NCI-H2171 (cell line): ENCODE results near the gene YBX2.

Experiments used
- DNase-seq: peaks from one replicate; lab custom pipeline; 2025; lab: John Stamatoyannopoulos, UW

YBX2 gene

GRCh38 chr17:7296189-7296861 is 1.9 kb upstream of the YBX2 start:
- DNase-seq, result peak; percentile 64

GRCh38 chr17:7295230-7296180 is 1.1 kb upstream of the YBX2 start:
- no peak for DNase-seq

- DNase-seq, result no peak
Measured at GRCh38 chr17:7293816-7294613, 424 bp downstream of the YBX2 start.

- DNase-seq, result no peak
Measured at GRCh38 chr17:7293159-7293558, 1.3 kb downstream of the YBX2 start.

- DNase-seq, result no peak
Measured at GRCh38 chr17:7292729-7293128, 1.7 kb downstream of the YBX2 start.

- no peak for DNase-seq
Measured at GRCh38 chr17:7292194-7292593, 2.2 kb downstream of the YBX2 start.

GRCh38 chr17:7290685-7291084 is 3.8 kb downstream of the YBX2 start:
- no peak for DNase-seq

GRCh38 chr17:7290166-7290565 is 4.3 kb downstream of the YBX2 start:
- no peak for DNase-seq

GRCh38 chr17:7289256-7290032 is 5.0 kb downstream of the YBX2 start:
- no peak for DNase-seq

- DNase-seq, result no peak
Measured at GRCh38 chr17:7285679-7286078, 8.8 kb downstream of the YBX2 start.

- no peak for DNase-seq
Measured at GRCh38 chr17:7284911-7285310, 9.5 kb downstream of the YBX2 start.

- DNase-seq, result no peak
Measured at GRCh38 chr17:7283471-7284216, 10.8 kb downstream of the YBX2 start.

- no peak for DNase-seq
Measured at GRCh38 chr17:7282752-7283321, 11.6 kb downstream of the YBX2 start.

GRCh38 chr17:7281953-7282751 is 12.3 kb downstream of the YBX2 start:
- no peak for DNase-seq

GRCh38 chr17:7281074-7281952 is 13.1 kb downstream of the YBX2 start, which contains the start of gene SLC2A4:
Gene SLC2A4 (plus strand): TSS chr17:7281718. CDS start chr17:7281935, 217 bp downstream.
- DNase-seq, result peak; percentile 98

- peak; percentile 83 for DNase-seq
Measured at GRCh38 chr17:7280519-7281073, 13.8 kb downstream of the YBX2 start.

- no peak for DNase-seq
Measured at GRCh38 chr17:7279448-7279847, 15.0 kb downstream of the YBX2 start.

- DNase-seq, result no peak
Measured at GRCh38 chr17:7266784-7267183, 27.7 kb downstream of the YBX2 start.

GRCh38 chr17:7263801-7264078 is 30.7 kb downstream of the YBX2 start:
- no peak for DNase-seq
